ENCODE results near the gene GLA.

DNA sequence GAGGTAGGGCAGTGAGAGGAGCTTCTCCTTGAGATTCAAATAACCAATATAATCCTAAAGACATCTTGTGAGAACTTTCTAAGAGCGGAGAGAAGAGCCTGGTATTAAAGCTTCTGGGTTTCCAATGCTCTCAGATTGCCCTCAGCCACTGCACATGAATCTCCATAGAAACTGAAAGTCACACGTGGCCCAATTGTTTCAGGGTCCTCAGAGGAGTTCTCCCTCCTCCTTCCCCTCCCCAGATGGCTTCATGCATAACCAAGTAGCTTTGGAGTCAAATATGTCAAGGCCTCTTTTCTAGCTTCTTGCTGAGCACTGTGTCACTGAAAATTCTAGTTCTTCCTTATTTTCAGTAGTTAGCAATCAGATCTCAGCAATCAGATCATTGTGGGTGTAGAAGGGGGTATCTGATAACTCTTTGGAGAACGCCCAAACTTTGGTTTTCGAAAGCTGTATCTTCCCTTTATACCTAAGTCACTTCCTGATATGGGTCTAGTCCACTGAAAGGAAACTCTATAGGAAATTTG is 24.0 kb downstream of the GLA start:
- TF ChIP-seq POLR2A (IDR thresholded peaks at IDR 0.05; ENCODE audit: low read depth, low read length) = no peak
- TF ChIP-seq, protein P1, sequence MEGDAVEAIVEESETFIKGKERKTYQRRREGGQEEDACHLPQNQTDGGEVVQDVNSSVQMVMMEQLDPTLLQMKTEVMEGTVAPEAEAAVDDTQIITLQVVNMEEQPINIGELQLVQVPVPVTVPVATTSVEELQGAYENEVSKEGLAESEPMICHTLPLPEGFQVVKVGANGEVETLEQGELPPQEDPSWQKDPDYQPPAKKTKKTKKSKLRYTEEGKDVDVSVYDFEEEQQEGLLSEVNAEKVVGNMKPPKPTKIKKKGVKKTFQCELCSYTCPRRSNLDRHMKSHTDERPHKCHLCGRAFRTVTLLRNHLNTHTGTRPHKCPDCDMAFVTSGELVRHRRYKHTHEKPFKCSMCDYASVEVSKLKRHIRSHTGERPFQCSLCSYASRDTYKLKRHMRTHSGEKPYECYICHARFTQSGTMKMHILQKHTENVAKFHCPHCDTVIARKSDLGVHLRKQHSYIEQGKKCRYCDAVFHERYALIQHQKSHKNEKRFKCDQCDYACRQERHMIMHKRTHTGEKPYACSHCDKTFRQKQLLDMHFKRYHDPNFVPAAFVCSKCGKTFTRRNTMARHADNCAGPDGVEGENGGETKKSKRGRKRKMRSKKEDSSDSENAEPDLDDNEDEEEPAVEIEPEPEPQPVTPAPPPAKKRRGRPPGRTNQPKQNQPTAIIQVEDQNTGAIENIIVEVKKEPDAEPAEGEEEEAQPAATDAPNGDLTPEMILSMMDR (conservative IDR thresholded peaks at IDR 0.05; ENCODE audit: low read depth, low read length) = no peak
- TF ChIP-seq, protein P2, sequence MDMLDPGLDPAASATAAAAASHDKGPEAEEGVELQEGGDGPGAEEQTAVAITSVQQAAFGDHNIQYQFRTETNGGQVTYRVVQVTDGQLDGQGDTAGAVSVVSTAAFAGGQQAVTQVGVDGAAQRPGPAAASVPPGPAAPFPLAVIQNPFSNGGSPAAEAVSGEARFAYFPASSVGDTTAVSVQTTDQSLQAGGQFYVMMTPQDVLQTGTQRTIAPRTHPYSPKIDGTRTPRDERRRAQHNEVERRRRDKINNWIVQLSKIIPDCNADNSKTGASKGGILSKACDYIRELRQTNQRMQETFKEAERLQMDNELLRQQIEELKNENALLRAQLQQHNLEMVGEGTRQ (IDR thresholded peaks at IDR 0.05; ENCODE audit: low read depth, low read length) = no peak
- TF ChIP-seq MAZ (IDR thresholded peaks at IDR 0.05; ENCODE audit: borderline replicate concordance, low read depth, low read length) = no peak
- no peak for TF ChIP-seq RCOR1 (IDR thresholded peaks at IDR 0.05; ENCODE audit: insufficient replicate concordance, low read length)
- TF ChIP-seq RAD21 (IDR thresholded peaks at IDR 0.05; ENCODE audit: low read length) = no peak
- TF ChIP-seq, protein P3, sequence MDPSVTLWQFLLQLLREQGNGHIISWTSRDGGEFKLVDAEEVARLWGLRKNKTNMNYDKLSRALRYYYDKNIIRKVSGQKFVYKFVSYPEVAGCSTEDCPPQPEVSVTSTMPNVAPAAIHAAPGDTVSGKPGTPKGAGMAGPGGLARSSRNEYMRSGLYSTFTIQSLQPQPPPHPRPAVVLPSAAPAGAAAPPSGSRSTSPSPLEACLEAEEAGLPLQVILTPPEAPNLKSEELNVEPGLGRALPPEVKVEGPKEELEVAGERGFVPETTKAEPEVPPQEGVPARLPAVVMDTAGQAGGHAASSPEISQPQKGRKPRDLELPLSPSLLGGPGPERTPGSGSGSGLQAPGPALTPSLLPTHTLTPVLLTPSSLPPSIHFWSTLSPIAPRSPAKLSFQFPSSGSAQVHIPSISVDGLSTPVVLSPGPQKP (IDR thresholded peaks at IDR 0.05; ENCODE audit: borderline replicate concordance, low read depth, low read length) = no peak
- TF ChIP-seq MXI1 (IDR thresholded peaks at IDR 0.05; ENCODE audit: borderline replicate concordance, low read depth, low read length) = no peak
- no peak for TF ChIP-seq MAFK (IDR thresholded peaks at IDR 0.05; ENCODE audit: low read depth, low read length)
- TF ChIP-seq CEBPB (IDR thresholded peaks at IDR 0.05; ENCODE audit: low read depth, low read length) = no peak
- no peak for TF ChIP-seq BHLHE40 (IDR thresholded peaks at IDR 0.05; ENCODE audit: low read depth, low read length)
- no peak for TF ChIP-seq CHD1 (IDR thresholded peaks at IDR 0.05; ENCODE audit: low read depth, low read length)
